Vagina (tissue), 2 donors: ENCODE results near the gene ZNF469. TPM values are rescaled to one million over a fixed set of nuclear protein-coding genes. Genes with fewer than 3 reads are reported as not detected.

Source experiments
- DNase-seq, 2 donors: peaks; one replicate each; pipeline ENCODE4 v3.0.0-alpha.2; 2017; ENCODE audit errors: extremely low spot score in 2 of 2
- H3K27ac ChIP-seq: fragments of 200-600 bp; sonication (generic); one replicate; pipeline ENCODE4 v1.5.1; 2019
- H3K27me3 ChIP-seq: fragments of 200-600 bp; sonication (generic); one replicate; pipeline ENCODE4 v1.5.1; 2019
- H3K36me3 ChIP-seq, 2 donors: fragments of 200-600 bp; sonication (generic); one replicate each; pipeline ENCODE4 v1.5.1; 2017 to 2019
- H3K4me1 ChIP-seq: fragments of 200-600 bp; sonication (generic); one replicate; pipeline ENCODE4 v1.5.1; 2019
- H3K4me3 ChIP-seq, 2 donors: fragments of 200-600 bp; sonication (generic); 1 replicate in 1 of 2; 2 replicates in 1 of 2; pipeline ENCODE4 v1.5.1; 2016 to 2019
- H3K9me3 ChIP-seq: fragments of 200-600 bp; sonication (generic); one replicate; pipeline ENCODE4 v1.5.1; 2019
- CTCF ChIP-seq, 3 experiments: fragments of 450-650 bp in 2 of 3; fragments of 200-600 bp in 1 of 3; sonication (generic) in 1 of 3; IDR thresholded peaks; one replicate each; pipeline ENCODE4 v1.5.1; 2017 to 2019; ENCODE audit warnings: antibody characterized with exemption in 3 of 3, mild to moderate bottlenecking in 2 of 3, moderate library complexity in 2 of 3
- POLR2A ChIP-seq, 2 donors: fragments of 450-650 bp; IDR thresholded peaks; one replicate each; pipeline ENCODE4 v1.6.1; 2017; ENCODE audit warnings: antibody characterized with exemption in 2 of 2, mild to moderate bottlenecking in 2 of 2, moderate library complexity in 2 of 2
- POLR2AphosphoS5 ChIP-seq, 2 donors: sonication (generic); formaldehyde crosslinking; IDR thresholded peaks; one replicate each; pipeline ENCODE4 v1.9.0; 2017; ENCODE audit warnings: antibody characterized with exemption in 2 of 2, mild to moderate bottlenecking in 2 of 2, low read depth in 1 of 2; ENCODE audit not compliant: insufficient read depth in 1 of 2
- intact Hi-C: fragments of 100-400 bp; cut with DNase I; formaldehyde crosslinking; loops from one replicate; pipeline ENCODE4 v1.15.1; 2023
- total RNA-seq: library from RNA; depleted of rRNA; stranded (reverse); fragments of >200 nt; gene quantifications from one replicate; pipeline ENCODE4 v1.2.3, GENCODE V29; 2016

Gene ZNF469
- total RNA-seq, 1 donor from 2014 or later = 2.2 TPM

GRCh38 chr16:88375236-88375975, 7.4 kb upstream of the ZNF469 start:
- no peaks in the 10 kb centered on the region for H3K36me3 ChIP-seq
- intact Hi-C loops = no loop called here
- DNase-seq = no peak
- no peak overlapping the region for H3K27ac ChIP-seq
- no peaks in the 10 kb centered on the region for H3K9me3 ChIP-seq
- H3K4me1 ChIP-seq = no peaks in the 10 kb centered on the region
- TF ChIP-seq POLR2A (IDR thresholded peaks at IDR 0.05) = no peak
- no peak for TF ChIP-seq POLR2AphosphoS5 (IDR thresholded peaks at IDR 0.05; ENCODE audit: insufficient read depth in 1 of 2, low read depth in 1 of 2)
- H3K4me3 ChIP-seq = no peak overlapping the region
- H3K27me3 ChIP-seq = no peaks in the 10 kb centered on the region

- Histone ChIP-seq H3K27me3 (no peaks in the 10 kb centered on the region), H3K9me3 (no peaks in the 10 kb centered on the region), H3K4me1 (no peaks in the 10 kb centered on the region), H3K36me3 (no peaks in the 10 kb centered on the region), H3K4me3 (no peak overlapping the region), H3K27ac (no peak overlapping the region)
- no peak for DNase-seq
- intact Hi-C loops = no loop called here
- TF ChIP-seq CTCF (IDR thresholded peaks at IDR 0.05) (no peak), POLR2A (IDR thresholded peaks at IDR 0.05) (no peak), POLR2AphosphoS5 (IDR thresholded peaks at IDR 0.05; ENCODE audit: insufficient read depth in 1 of 2, low read depth in 1 of 2) (no peak)
Observed at GRCh38 chr16:88375996-88376834, 6.5 kb upstream of the ZNF469 start.

- no peak overlapping the region for H3K4me3 ChIP-seq
Observed at GRCh38 chr16:88376835-88377726, 5.7 kb upstream of the ZNF469 start.

GRCh38 chr16:88377961-88378360, 4.8 kb upstream of the ZNF469 start:
- intact Hi-C loops = no loop called here
- TF ChIP-seq CTCF (IDR thresholded peaks at IDR 0.05) (no peak), POLR2AphosphoS5 (IDR thresholded peaks at IDR 0.05; ENCODE audit: insufficient read depth in 1 of 2, low read depth in 1 of 2) (no peak), POLR2A (IDR thresholded peaks at IDR 0.05) (no peak)
- Histone ChIP-seq H3K27ac (no peak overlapping the region), H3K9me3 (no peaks in the 10 kb centered on the region), H3K36me3 (no peaks in the 10 kb centered on the region), H3K4me3 (no peak overlapping the region), H3K4me1 (no peaks in the 10 kb centered on the region), H3K27me3 (no peaks in the 10 kb centered on the region)
- no peak for DNase-seq

More at GRCh38 chr16:88376835-88377726, 5.7 kb upstream of the ZNF469 start:
- Histone ChIP-seq H3K4me1 (no peaks in the 10 kb centered on the region), H3K36me3 (no peaks in the 10 kb centered on the region), H3K9me3 (no peaks in the 10 kb centered on the region), H3K27me3 (no peaks in the 10 kb centered on the region), H3K27ac (no peak overlapping the region)
- no peak for DNase-seq
- TF ChIP-seq POLR2A (IDR thresholded peaks at IDR 0.05) = no peak
- no peak for TF ChIP-seq POLR2AphosphoS5 (IDR thresholded peaks at IDR 0.05; ENCODE audit: insufficient read depth in 1 of 2, low read depth in 1 of 2)
- TF ChIP-seq CTCF (IDR thresholded peaks at IDR 0.05) = no peak
- intact Hi-C loops = no loop called here

- no peaks in the 10 kb centered on the region for H3K27me3 ChIP-seq
- no peak for DNase-seq
- no peak overlapping the region for H3K27ac ChIP-seq
- intact Hi-C loops = no loop called here
- TF ChIP-seq CTCF (IDR thresholded peaks at IDR 0.05) = no peak
- TF ChIP-seq POLR2A (IDR thresholded peaks at IDR 0.05) = no peak
- no peak for TF ChIP-seq POLR2AphosphoS5 (IDR thresholded peaks at IDR 0.05; ENCODE audit: insufficient read depth in 1 of 2, low read depth in 1 of 2)
- no peak overlapping the region for H3K4me3 ChIP-seq
- no peaks in the 10 kb centered on the region for H3K4me1 ChIP-seq
- no peaks in the 10 kb centered on the region for H3K36me3 ChIP-seq
- H3K9me3 ChIP-seq = no peaks in the 10 kb centered on the region
Observed at GRCh38 chr16:88378401-88378800, 4.4 kb upstream of the ZNF469 start.
